Ascending aorta (tissue), 2 donors: ENCODE data around the gene RDH8. TPM values are rescaled to one million over a fixed set of nuclear protein-coding genes. Genes with fewer than 3 reads are reported as not detected.
A peak's percentile ranks its signal among the peaks of the same experiment; 100 is the strongest.

Experiments used
- DNase-seq, 2 donors: peaks; one replicate each; pipeline ENCODE4 v3.0.0-alpha.2; 2019; ENCODE audit warnings: low spot score in 2 of 2
- H3K27ac ChIP-seq, 2 donors: fragments of 200-600 bp; sonication (generic); one replicate each; pipeline ENCODE4 v1.5.1; 2016 to 2017; ENCODE audit warnings: mild to moderate bottlenecking in 1 of 2
- H3K27me3 ChIP-seq: fragments of 200-600 bp; sonication (generic); one replicate; pipeline ENCODE4 v1.5.1; 2017
- H3K36me3 ChIP-seq, 2 donors: fragments of 200-600 bp; sonication (generic); one replicate each; pipeline ENCODE4 v1.5.1; 2016
- H3K4me1 ChIP-seq, 2 donors: fragments of 200-600 bp; sonication (generic); one replicate each; pipeline ENCODE4 v1.5.1; 2016 to 2017; ENCODE audit warnings: mild to moderate bottlenecking in 1 of 2
- H3K4me3 ChIP-seq, 2 donors: fragments of 200-600 bp; sonication (generic); one replicate each; pipeline ENCODE4 v1.5.1; 2016 to 2017; ENCODE audit warnings: mild to moderate bottlenecking in 1 of 2
- H3K9me3 ChIP-seq, 2 donors: fragments of 200-600 bp; sonication (generic); one replicate each; pipeline ENCODE4 v1.5.1; 2016
- CTCF ChIP-seq, 3 experiments: fragments of 200-600 bp in 2 of 3; fragments of 450-650 bp in 1 of 3; sonication (generic) in 2 of 3; IDR thresholded peaks; one replicate each; pipeline ENCODE4 v1.5.1; 2016 to 2019; ENCODE audit warnings: antibody characterized with exemption in 3 of 3, mild to moderate bottlenecking in 1 of 3, moderate library complexity in 1 of 3
- intact Hi-C: fragments of 100-400 bp; cut with DNase I; formaldehyde crosslinking; loops from one replicate; pipeline ENCODE4 v1.15.1; 2023
- total RNA-seq: library from RNA; depleted of rRNA; stranded (reverse); fragments of >200 nt; gene quantifications from one replicate; pipeline ENCODE4 v1.1.0, GENCODE V29; 2016

The RDH8 gene
- total RNA-seq, 1 donor from 2014 or later: not detected

GRCh38 chr19:10026744-10027143, 13.5 kb downstream of the RDH8 start:
- intact Hi-C loops: loop anchor here (1.0 to 5.0 kb wide), 4 partner anchors 26 to 889 kb away; no protein-coding TSS in a partner anchor
- peaks cover 8% of the 10 kb centered on the region for H3K27me3 ChIP-seq
- TF ChIP-seq CTCF (IDR thresholded peaks at IDR 0.05): no peak
- H3K36me3 ChIP-seq: no peaks in the 10 kb centered on the region
- H3K27ac ChIP-seq: no peak overlapping the region
- no peaks in the 10 kb centered on the region for H3K9me3 ChIP-seq
- H3K4me3 ChIP-seq: no peak overlapping the region
- DNase-seq: no peak
- H3K4me1 ChIP-seq: peaks cover 0 to 5% of the 10 kb centered on the region in 2 donors

GRCh38 chr19:10027158-10027997, 14.1 kb downstream of the RDH8 start:
- H3K4me1 ChIP-seq: peaks cover 0 to 5% of the 10 kb centered on the region in 2 donors
- TF ChIP-seq CTCF (IDR thresholded peaks at IDR 0.05): peak; percentile 94 to 96 (median 94)
- peak overlapping the region in 1 of 2 donors; percentile 25 for H3K4me3 ChIP-seq
- H3K27me3 ChIP-seq: peaks cover 8% of the 10 kb centered on the region
- no peaks in the 10 kb centered on the region for H3K36me3 ChIP-seq
- H3K9me3 ChIP-seq: no peaks in the 10 kb centered on the region
- DNase-seq: peak; percentile 28 to 95
- intact Hi-C loops: loop anchor here (1.0 to 5.0 kb wide), 4 partner anchors 27 to 890 kb away; no protein-coding TSS in a partner anchor
- H3K27ac ChIP-seq: no peak overlapping the region

- Histone ChIP-seq H3K27me3 (peaks cover 8% of the 10 kb centered on the region), H3K27ac (no peak overlapping the region), H3K4me1 (no peaks in the 10 kb centered on the region), H3K4me3 (no peak overlapping the region), H3K36me3 (no peaks in the 10 kb centered on the region), H3K9me3 (no peaks in the 10 kb centered on the region)
- no peak for DNase-seq
- no peak for TF ChIP-seq CTCF (IDR thresholded peaks at IDR 0.05)
- intact Hi-C loops: no loop called here
Observed at GRCh38 chr19:10033614-10034013, 20.3 kb downstream of the RDH8 start.

GRCh38 chr19:10036601-10037071, 23.4 kb downstream of the RDH8 start:
- Histone ChIP-seq H3K27me3 (no peaks in the 10 kb centered on the region), H3K4me1 (no peaks in the 10 kb centered on the region), H3K27ac (no peak overlapping the region), H3K4me3 (no peak overlapping the region), H3K36me3 (no peaks in the 10 kb centered on the region), H3K9me3 (no peaks in the 10 kb centered on the region)
- DNase-seq: no peak
- intact Hi-C loops: no loop called here
- TF ChIP-seq CTCF (IDR thresholded peaks at IDR 0.05): no peak

- intact Hi-C loops: no loop called here
- no peaks in the 10 kb centered on the region for H3K27me3 ChIP-seq
Observed at GRCh38 chr19:10037367-10037766, 24.1 kb downstream of the RDH8 start.

More at GRCh38 chr19:10037367-10037766, 24.1 kb downstream of the RDH8 start:
- Histone ChIP-seq H3K27ac (no peak overlapping the region), H3K4me1 (no peaks in the 10 kb centered on the region), H3K36me3 (no peaks in the 10 kb centered on the region), H3K4me3 (no peak overlapping the region), H3K9me3 (peaks cover 0 to 5% of the 10 kb centered on the region in 2 donors)
- TF ChIP-seq CTCF (IDR thresholded peaks at IDR 0.05): no peak
- no peak for DNase-seq
